ENCODE data around the gene ETHE1. TPM values are rescaled to one million over a fixed set of nuclear protein-coding genes. Genes with fewer than 3 reads are reported as not detected.

The ETHE1 gene
- total and polyA plus RNA-seq, 12 donors, result 5.1 to 23.6 (median 13.0) TPM

- peaks cover 5 to 25% (median 13%) of the 10 kb centered on the region in 9 donors for H3K4me1 ChIP-seq
- no peak for TF ChIP-seq CTCF (IDR thresholded peaks at IDR 0.05)
- WGBS, 2 donors, result 29 to 39% methylated on average over 12 of the region's 12 CpGs
- ATAC-seq, result no peak
- no peak for DNase-seq
- peak overlapping the region in 9 of 10 donors; percentile 61 to 91 (median 78) for H3K27ac ChIP-seq
- intact Hi-C loops (cut with DNase I), result loop anchor here in 4 of 10 donors (1.0 kb wide), 1 partner anchor 22 kb away; the partner anchor contains the start of genes IRGQ (in 4 of the 4) and ZNF576 (in 4 of the 4)
- H3K9me3 ChIP-seq, result no peaks in the 10 kb centered on the region
- no peaks in the 10 kb centered on the region for H3K27me3 ChIP-seq
- peak overlapping the region; percentile 56 to 93 (median 71) for H3K4me3 ChIP-seq
- peaks cover 0 to 39% (median 0%) of the 10 kb centered on the region in 9 donors for H3K36me3 ChIP-seq
Observed at GRCh38 chr19:43574424-43575155, 47.6 kb upstream of the ETHE1 start.

GRCh38 chr19:43572171-43572588 is 45.2 kb upstream of the ETHE1 start:
- Histone ChIP-seq H3K4me1 (peaks cover 5 to 25% (median 13%) of the 10 kb centered on the region in 9 donors), H3K27ac (no peak overlapping the region), H3K27me3 (no peaks in the 10 kb centered on the region), H3K36me3 (peaks cover 0 to 42% (median 0%) of the 10 kb centered on the region in 9 donors), H3K9me3 (no peaks in the 10 kb centered on the region), H3K4me3 (no peak overlapping the region)
- no peak for TF ChIP-seq CTCF (IDR thresholded peaks at IDR 0.05)
- no peak for ATAC-seq
- no peak for DNase-seq
- intact Hi-C loops (cut with DNase I), result no loop called here
- 80 to 91% methylated on average over 3 of the region's 3 CpGs for WGBS, 2 donors

GRCh38 chr19:43570174-43570791 is 43.3 kb upstream of the ETHE1 start:
- no peaks in the 10 kb centered on the region for H3K27me3 ChIP-seq
- no peak for ATAC-seq
- TF ChIP-seq CTCF (IDR thresholded peaks at IDR 0.05), result no peak
- H3K4me3 ChIP-seq, result no peak overlapping the region
- peaks cover 0 to 42% (median 0%) of the 10 kb centered on the region in 9 donors for H3K36me3 ChIP-seq
- DNase-seq, result no peak
- peaks cover 5 to 19% (median 10%) of the 10 kb centered on the region in 9 donors for H3K4me1 ChIP-seq
- 95% methylated on average over 5 of the region's 5 CpGs for WGBS, 2 donors
- intact Hi-C loops (cut with DNase I), result no loop called here
- H3K27ac ChIP-seq, result no peak overlapping the region
- H3K9me3 ChIP-seq, result no peaks in the 10 kb centered on the region

GRCh38 chr19:43569657-43570056 is 42.7 kb upstream of the ETHE1 start:
- TF ChIP-seq CTCF (IDR thresholded peaks at IDR 0.05), result no peak
- no peak overlapping the region for H3K4me3 ChIP-seq
- intact Hi-C loops (cut with DNase I), result no loop called here
- ATAC-seq, result no peak
- H3K9me3 ChIP-seq, result no peaks in the 10 kb centered on the region
- no peaks in the 10 kb centered on the region for H3K27me3 ChIP-seq
- 91 to 92% methylated on average over 5 of the region's 5 CpGs for WGBS, 2 donors
- no peak for DNase-seq
- H3K36me3 ChIP-seq, result peaks cover 0 to 42% (median 0%) of the 10 kb centered on the region in 9 donors
- peaks cover 4 to 14% (median 5%) of the 10 kb centered on the region in 9 donors for H3K4me1 ChIP-seq
- H3K27ac ChIP-seq, result no peak overlapping the region

All from heart right ventricle (tissue), 16 donors.